Type B pancreatic cell (in vitro differentiated cells): ENCODE measurements around the gene ZNF175. TPM values are rescaled to one million over a fixed set of nuclear protein-coding genes. Genes with fewer than 3 reads are reported as not detected.
A peak's percentile ranks its signal among the peaks of the same experiment; 100 is the strongest.

Experiments used
- DNase-seq: peaks from one replicate; pipeline ENCODE4 v3.0.0; 2021; ENCODE audit warnings: mixed read lengths; ENCODE audit not compliant: unreplicated experiment; ENCODE audit errors: extremely low spot score
- H3K27ac Mint-ChIP-seq: 2 replicates; pipeline ENCODE4 v1.8.0; 2021; ENCODE audit warnings: mild to moderate bottlenecking, mixed read lengths
- H3K27me3 Mint-ChIP-seq: 2 replicates; pipeline ENCODE4 v1.8.0; 2021; ENCODE audit warnings: mixed read lengths
- H3K36me3 Mint-ChIP-seq: 2 replicates; pipeline ENCODE4 v1.8.0; 2021; ENCODE audit warnings: mixed read lengths
- H3K4me1 Mint-ChIP-seq: one replicate; pipeline ENCODE4 v1.8.0; 2021; ENCODE audit warnings: mixed read lengths; ENCODE audit not compliant: unreplicated experiment
- H3K4me3 Mint-ChIP-seq: 2 replicates; pipeline ENCODE4 v1.8.0; 2021; ENCODE audit warnings: mild to moderate bottlenecking, mixed read lengths
- H3K9me3 Mint-ChIP-seq: 2 replicates; pipeline ENCODE4 v1.8.0; 2021; ENCODE audit warnings: mixed read lengths
- CTCF ChIP-seq: fragments of 200-600 bp; sonication (generic); conservative IDR thresholded peaks from 2 replicates; pipeline ENCODE4 v1.5.0; 2021; ENCODE audit warnings: antibody characterized with exemption, mild to moderate bottlenecking
- total RNA-seq: library from RNA; stranded (reverse); gene quantifications from 2 replicates; pipeline ENCODE4 v1.2.1, GENCODE V29; 2021; ENCODE audit warnings: low replicate concordance

The ZNF175 gene
- total RNA-seq, 1 donor from 2014 or later: 14.0 TPM

- DNase-seq: no peak
- H3K4me1 Mint-ChIP-seq: peaks cover 10% of the 10 kb centered on the region
- peak overlapping the region; percentile 53 for H3K27ac Mint-ChIP-seq
- H3K27me3 Mint-ChIP-seq: peaks cover 12% of the 10 kb centered on the region
- H3K9me3 Mint-ChIP-seq: no peaks in the 10 kb centered on the region
- H3K36me3 Mint-ChIP-seq: peaks cover 3% of the 10 kb centered on the region
- TF ChIP-seq CTCF: no peak
- peak overlapping the region; percentile 92 for H3K4me3 Mint-ChIP-seq
Observed at GRCh38 chr19:51571599-51571998, 516 bp downstream of the ZNF175 start.

GRCh38 chr19:51572410-51572809 is 1.3 kb downstream of the ZNF175 start:
- Mint-ChIP-seq H3K4me3 (peak overlapping the region; percentile 92), H3K27ac (no peak overlapping the region), H3K4me1 (peaks cover 10% of the 10 kb centered on the region), H3K36me3 (peaks cover 3% of the 10 kb centered on the region), H3K9me3 (no peaks in the 10 kb centered on the region), H3K27me3 (peaks cover 11% of the 10 kb centered on the region)
- TF ChIP-seq CTCF: no peak
- DNase-seq: no peak

GRCh38 chr19:51572908-51573307 is 1.8 kb downstream of the ZNF175 start:
- H3K36me3 Mint-ChIP-seq: peaks cover 3% of the 10 kb centered on the region
- peaks cover 10% of the 10 kb centered on the region for H3K4me1 Mint-ChIP-seq

GRCh38 chr19:51573331-51573730 is 2.2 kb downstream of the ZNF175 start:
- peaks cover 10% of the 10 kb centered on the region for H3K4me1 Mint-ChIP-seq
- peaks cover 3% of the 10 kb centered on the region for H3K36me3 Mint-ChIP-seq
- no peak overlapping the region for H3K4me3 Mint-ChIP-seq
- no peak for TF ChIP-seq CTCF
- H3K27me3 Mint-ChIP-seq: peaks cover 5% of the 10 kb centered on the region
- no peak for DNase-seq
- no peaks in the 10 kb centered on the region for H3K9me3 Mint-ChIP-seq
- H3K27ac Mint-ChIP-seq: no peak overlapping the region

More at GRCh38 chr19:51572908-51573307, 1.8 kb downstream of the ZNF175 start:
- no peak overlapping the region for H3K27ac Mint-ChIP-seq
- peaks cover 10% of the 10 kb centered on the region for H3K27me3 Mint-ChIP-seq
- no peak overlapping the region for H3K4me3 Mint-ChIP-seq
- TF ChIP-seq CTCF: no peak
- no peaks in the 10 kb centered on the region for H3K9me3 Mint-ChIP-seq
- DNase-seq: no peak

GRCh38 chr19:51576850-51577249 is 5.8 kb downstream of the ZNF175 start:
- Mint-ChIP-seq H3K36me3 (peaks cover 16% of the 10 kb centered on the region), H3K27ac (no peak overlapping the region), H3K9me3 (no peaks in the 10 kb centered on the region), H3K27me3 (no peaks in the 10 kb centered on the region), H3K4me3 (no peak overlapping the region), H3K4me1 (peaks cover 7% of the 10 kb centered on the region)
- no peak for TF ChIP-seq CTCF
- no peak for DNase-seq

DNA sequence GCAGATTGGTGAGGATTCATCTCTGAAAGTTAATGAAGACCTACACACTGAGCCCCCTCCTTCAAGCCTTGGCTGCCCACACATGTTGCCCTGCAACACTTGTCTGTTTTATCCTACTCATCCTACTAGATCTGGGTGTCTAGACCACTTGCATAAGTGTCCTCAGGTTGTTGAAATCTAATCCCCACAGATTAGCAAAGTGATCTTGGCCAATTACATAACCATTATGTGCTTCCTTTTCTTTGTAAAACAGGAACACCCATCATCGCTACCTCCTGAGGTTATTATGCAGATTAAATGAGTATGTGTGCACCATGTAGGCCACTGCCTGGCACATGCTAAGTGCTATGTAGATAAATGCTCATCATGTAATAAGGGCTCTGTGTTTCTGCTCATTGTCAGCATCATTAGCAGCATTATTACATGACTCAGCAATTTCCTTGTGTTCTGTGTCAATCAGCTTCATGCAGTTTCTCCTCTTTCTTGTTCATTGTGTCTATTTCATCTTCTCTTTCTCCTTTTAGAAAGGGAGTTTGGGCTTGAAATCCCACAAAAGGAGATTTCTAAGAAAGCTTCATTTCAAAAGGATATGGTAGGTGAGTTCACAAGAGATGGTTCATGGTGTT is 15.1 kb downstream of the ZNF175 start:
- H3K27me3 Mint-ChIP-seq: no peaks in the 10 kb centered on the region
- peaks cover 68% of the 10 kb centered on the region for H3K36me3 Mint-ChIP-seq
- TF ChIP-seq CTCF: no peak
- H3K27ac Mint-ChIP-seq: no peak overlapping the region
- H3K4me3 Mint-ChIP-seq: no peak overlapping the region
- H3K4me1 Mint-ChIP-seq: no peaks in the 10 kb centered on the region
- H3K9me3 Mint-ChIP-seq: peaks cover 22% of the 10 kb centered on the region
- no peak for DNase-seq
